ENCODE results near the gene NLRP8.

DNA sequence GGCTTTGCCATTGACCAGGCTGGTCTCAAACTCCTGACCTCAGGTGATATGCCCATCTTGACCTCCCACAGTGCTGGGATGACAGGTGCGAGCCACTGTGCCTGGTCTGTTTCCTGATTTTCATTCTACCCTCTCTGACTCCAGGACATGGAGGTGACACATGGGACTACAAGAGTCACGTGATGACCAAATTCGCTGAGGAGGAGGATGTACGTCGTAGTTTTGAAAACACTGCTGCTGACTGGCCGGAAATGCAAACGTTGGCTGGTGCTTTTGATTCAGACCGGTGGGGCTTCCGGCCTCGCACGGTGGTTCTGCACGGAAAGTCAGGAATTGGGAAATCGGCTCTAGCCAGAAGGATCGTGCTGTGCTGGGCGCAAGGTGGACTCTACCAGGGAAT lies 79.1 kb downstream of the NLRP8 start:
- TF ChIP-seq POLR2A (IDR thresholded peaks at IDR 0.05): no peak
- TF ChIP-seq, protein P1, sequence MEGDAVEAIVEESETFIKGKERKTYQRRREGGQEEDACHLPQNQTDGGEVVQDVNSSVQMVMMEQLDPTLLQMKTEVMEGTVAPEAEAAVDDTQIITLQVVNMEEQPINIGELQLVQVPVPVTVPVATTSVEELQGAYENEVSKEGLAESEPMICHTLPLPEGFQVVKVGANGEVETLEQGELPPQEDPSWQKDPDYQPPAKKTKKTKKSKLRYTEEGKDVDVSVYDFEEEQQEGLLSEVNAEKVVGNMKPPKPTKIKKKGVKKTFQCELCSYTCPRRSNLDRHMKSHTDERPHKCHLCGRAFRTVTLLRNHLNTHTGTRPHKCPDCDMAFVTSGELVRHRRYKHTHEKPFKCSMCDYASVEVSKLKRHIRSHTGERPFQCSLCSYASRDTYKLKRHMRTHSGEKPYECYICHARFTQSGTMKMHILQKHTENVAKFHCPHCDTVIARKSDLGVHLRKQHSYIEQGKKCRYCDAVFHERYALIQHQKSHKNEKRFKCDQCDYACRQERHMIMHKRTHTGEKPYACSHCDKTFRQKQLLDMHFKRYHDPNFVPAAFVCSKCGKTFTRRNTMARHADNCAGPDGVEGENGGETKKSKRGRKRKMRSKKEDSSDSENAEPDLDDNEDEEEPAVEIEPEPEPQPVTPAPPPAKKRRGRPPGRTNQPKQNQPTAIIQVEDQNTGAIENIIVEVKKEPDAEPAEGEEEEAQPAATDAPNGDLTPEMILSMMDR (IDR thresholded peaks at IDR 0.05): no peak
- TF ChIP-seq EP300 (IDR thresholded peaks at IDR 0.05): no peak

Measured in tibial nerve (tissue), 4 donors.